H1 (cell line): ENCODE measurements around the gene SMIM35. TPM values are rescaled to one million over a fixed set of nuclear protein-coding genes. Genes with fewer than 3 reads are reported as not detected.

Source experiments
- CHD7 ChIP-seq: fragments of 300-600 bp; sonication (generic); IDR thresholded peaks from 2 replicates; pipeline ENCODE4 v1.7.1; 2012; ENCODE audit warnings: low read length, moderate library complexity, mild to moderate bottlenecking, inconsistent platforms; ENCODE audit not compliant: insufficient replicate concordance
- polyA plus RNA-seq, 7 experiments: library from polyadenylated mRNA; depleted of rRNA in 3 of 7; stranded (reverse) in 5 of 7; unstranded in 2 of 7; fragments of >200 nt in 5 of 7; fragments of 200-250 nt in 2 of 7; gene quantifications; 1 replicate in 5 of 7; 2 replicates in 1 of 7; 4 replicates in 1 of 7; pipeline versions ENCODE4 v1.2.1 to v1.2.3, GENCODE V29; 2011 to 2013; ENCODE audit warnings: missing spikeins in 2 of 7, mixed read lengths in 2 of 7
- total RNA-seq: library from RNA; stranded (reverse); fragmentation: NEBNext Ultra II Directional; extraction: Animal tissue kit (Norgen Biotek cat#: 25700); gene quantifications from 2 replicates; pipeline ENCODE4 v1.2.1, GENCODE V29; 2021

Gene SMIM35
- total and polyA plus RNA-seq, 2 of the 8 experiments (the other 6 are each of a cell fraction or from before 2014, with no cell fraction given) = not detected

- TF ChIP-seq CHD7 = no peak
Measured at GRCh38 chr11:118061586-118062125, 25.1 kb downstream of the SMIM35 start (continued).
